ENCODE measurements around the gene GNAZ.

Gene GNAZ

DNA sequence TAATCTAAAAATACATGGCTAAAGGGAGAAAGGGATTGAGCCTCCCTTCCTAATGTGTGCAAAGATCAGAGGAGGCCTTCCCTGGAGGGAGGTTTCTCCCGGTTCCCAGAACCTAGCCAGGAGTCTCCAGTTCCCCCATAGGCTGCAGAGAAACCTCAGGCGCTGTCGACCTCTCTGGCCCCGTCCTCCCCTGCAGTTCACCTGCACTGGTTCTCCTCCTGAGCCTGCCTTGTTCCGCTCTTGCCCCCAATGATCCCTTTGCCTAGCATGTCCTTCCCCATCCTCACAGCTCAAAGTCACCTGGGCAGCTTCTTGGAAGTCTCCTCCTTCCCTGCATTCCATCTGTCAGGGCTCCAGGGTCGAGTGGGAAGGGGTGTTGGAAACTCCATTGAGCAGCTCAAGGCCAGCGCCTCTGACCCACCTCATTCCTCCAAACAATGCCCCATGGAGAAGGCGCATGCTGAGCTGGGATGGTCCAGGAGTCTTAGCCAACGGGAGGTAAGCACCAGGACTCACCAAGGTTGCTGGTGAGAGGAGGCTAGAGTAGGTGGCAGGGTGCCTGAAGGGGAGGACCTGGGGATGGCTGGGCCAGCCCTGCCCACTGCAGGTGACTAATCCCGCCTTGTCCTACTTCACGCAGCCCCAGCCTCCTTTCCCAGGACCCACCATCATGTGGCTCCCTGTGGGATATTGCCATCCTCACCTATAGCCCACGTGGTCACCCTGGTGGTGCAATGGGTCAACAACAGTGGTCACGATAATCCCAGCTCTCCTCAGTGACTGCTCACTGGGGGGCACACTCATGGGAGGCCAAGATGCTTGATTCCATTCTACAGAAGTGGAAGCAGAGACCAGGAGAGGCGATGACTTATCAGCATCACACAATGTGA lies 56.1 kb downstream of the GNAZ start:
- H3K9me3 ChIP-seq (ENCODE audit: control insufficient read depth, insufficient read depth, low read length), result no peaks in the 10 kb centered on the region
- H3K4me2 ChIP-seq (ENCODE audit: low read length), result no peak overlapping the region
- H3K9me2 ChIP-seq (replicated peaks; ENCODE audit: control insufficient read depth, low read length), result no peaks in the 10 kb centered on the region
- no peaks in the 10 kb centered on the region for H3K27me3 ChIP-seq (ENCODE audit: control insufficient read depth, low read length)
- TF ChIP-seq, protein P1, sequence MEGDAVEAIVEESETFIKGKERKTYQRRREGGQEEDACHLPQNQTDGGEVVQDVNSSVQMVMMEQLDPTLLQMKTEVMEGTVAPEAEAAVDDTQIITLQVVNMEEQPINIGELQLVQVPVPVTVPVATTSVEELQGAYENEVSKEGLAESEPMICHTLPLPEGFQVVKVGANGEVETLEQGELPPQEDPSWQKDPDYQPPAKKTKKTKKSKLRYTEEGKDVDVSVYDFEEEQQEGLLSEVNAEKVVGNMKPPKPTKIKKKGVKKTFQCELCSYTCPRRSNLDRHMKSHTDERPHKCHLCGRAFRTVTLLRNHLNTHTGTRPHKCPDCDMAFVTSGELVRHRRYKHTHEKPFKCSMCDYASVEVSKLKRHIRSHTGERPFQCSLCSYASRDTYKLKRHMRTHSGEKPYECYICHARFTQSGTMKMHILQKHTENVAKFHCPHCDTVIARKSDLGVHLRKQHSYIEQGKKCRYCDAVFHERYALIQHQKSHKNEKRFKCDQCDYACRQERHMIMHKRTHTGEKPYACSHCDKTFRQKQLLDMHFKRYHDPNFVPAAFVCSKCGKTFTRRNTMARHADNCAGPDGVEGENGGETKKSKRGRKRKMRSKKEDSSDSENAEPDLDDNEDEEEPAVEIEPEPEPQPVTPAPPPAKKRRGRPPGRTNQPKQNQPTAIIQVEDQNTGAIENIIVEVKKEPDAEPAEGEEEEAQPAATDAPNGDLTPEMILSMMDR (IDR thresholded peaks at IDR 0.05; ENCODE audit: low read depth, low read length, poor library complexity, severe bottlenecking), result no peak
- TF ChIP-seq EZH2phosphoT487 (IDR thresholded peaks at IDR 0.05; ENCODE audit: borderline replicate concordance, low read length), result no peak
- 0 out of 2 replicates have a peak, but pooled peaks cover 2% of the 10 kb centered on the region for H3F3A ChIP-seq (ENCODE audit: control insufficient read depth, insufficient read depth)
- no peaks in the 10 kb centered on the region for H3K36me3 ChIP-seq (ENCODE audit: control insufficient read depth, low read length)
- no peaks in the 10 kb centered on the region for H3K4me1 ChIP-seq (ENCODE audit: control insufficient read depth, low read length)
- no peak overlapping the region for H3K4me3 ChIP-seq (ENCODE audit: low read length)
- H3K27ac ChIP-seq (ENCODE audit: low read depth, low read length), result no peak overlapping the region
- H3K79me2 ChIP-seq (ENCODE audit: control insufficient read depth, low read length), result no peaks in the 10 kb centered on the region
- no peaks in the 10 kb centered on the region for H4K20me1 ChIP-seq (ENCODE audit: control insufficient read depth, insufficient read depth, low read depth, low read length)

DNA sequence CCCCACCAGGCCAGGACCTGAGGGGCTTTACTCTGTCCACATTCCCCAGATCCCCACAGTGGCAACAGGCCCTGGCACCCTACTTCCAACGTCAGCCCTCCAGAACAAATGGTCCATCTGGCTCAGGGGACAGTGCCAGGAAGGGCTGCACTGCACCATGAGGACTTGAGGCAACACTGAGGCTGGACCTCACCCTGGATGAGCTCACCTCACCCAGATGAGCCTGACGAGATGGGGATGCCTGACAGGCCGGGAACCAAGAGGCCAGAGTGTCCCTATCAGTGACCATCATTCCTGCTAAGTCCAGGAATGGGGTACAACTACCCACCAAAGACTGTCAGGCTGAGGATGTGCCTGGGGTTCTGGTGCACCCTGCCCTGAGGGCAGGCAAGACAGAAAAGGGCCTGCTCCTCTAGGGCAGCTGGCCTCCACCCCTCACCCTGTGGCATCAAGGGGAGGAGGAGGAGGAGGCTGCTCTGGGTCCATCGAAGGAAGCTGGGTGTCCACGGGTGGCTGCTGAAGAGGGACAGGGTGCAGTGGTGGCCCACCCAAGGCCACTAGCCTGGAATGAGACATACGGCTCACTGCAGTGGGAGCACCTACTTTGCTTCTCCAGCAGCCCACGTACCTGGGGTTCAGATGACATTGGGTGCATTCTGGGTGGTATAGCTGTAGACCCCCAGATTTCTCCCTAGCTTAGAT lies 56.9 kb downstream of the GNAZ start:
- H3K27ac ChIP-seq (ENCODE audit: low read depth, low read length), result no peak overlapping the region
- TF ChIP-seq EZH2phosphoT487 (IDR thresholded peaks at IDR 0.05; ENCODE audit: borderline replicate concordance, low read length), result no peak
- TF ChIP-seq, protein P1 (IDR thresholded peaks at IDR 0.05; ENCODE audit: low read depth, low read length, poor library complexity, severe bottlenecking), result no peak
- no peaks in the 10 kb centered on the region for H3K36me3 ChIP-seq (ENCODE audit: control insufficient read depth, low read length)
- H3K79me2 ChIP-seq (ENCODE audit: control insufficient read depth, low read length), result no peaks in the 10 kb centered on the region
- H3F3A ChIP-seq (ENCODE audit: control insufficient read depth, insufficient read depth), result 0 out of 2 replicates have a peak, but pooled peaks cover 2% of the 10 kb centered on the region
- no peaks in the 10 kb centered on the region for H3K4me1 ChIP-seq (ENCODE audit: control insufficient read depth, low read length)
- H3K27me3 ChIP-seq (ENCODE audit: control insufficient read depth, low read length), result no peaks in the 10 kb centered on the region
- no peaks in the 10 kb centered on the region for H3K9me2 ChIP-seq (replicated peaks; ENCODE audit: control insufficient read depth, low read length)
- H4K20me1 ChIP-seq (ENCODE audit: control insufficient read depth, insufficient read depth, low read depth, low read length), result no peaks in the 10 kb centered on the region
- no peak overlapping the region for H3K4me3 ChIP-seq (ENCODE audit: low read length)
- no peaks in the 10 kb centered on the region for H3K9me3 ChIP-seq (ENCODE audit: control insufficient read depth, insufficient read depth, low read length)
- H3K4me2 ChIP-seq (ENCODE audit: low read length), result no peak overlapping the region

DNA sequence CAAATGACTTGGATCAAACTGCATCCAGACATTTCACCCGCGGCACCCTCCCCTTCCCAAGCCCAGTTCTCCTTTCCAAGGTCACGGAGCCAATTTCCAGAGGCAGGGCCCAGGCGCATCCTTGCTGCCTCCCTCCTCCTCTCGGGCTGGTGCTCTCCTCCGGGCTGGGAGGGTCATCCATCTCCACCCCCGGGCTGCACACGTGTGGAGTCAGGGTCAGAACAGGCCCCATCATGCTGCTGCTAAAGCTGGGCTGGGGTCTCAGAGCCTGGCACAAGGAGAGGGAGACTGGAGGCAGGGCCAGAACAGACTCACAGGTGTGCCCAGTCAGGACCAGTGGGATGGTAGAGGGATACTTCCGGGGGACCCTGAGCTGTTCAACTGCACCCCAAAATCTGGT lies 57.5 kb downstream of the GNAZ start:
- H3K4me2 ChIP-seq (ENCODE audit: low read length), result no peak overlapping the region
- no peaks in the 10 kb centered on the region for H3K9me3 ChIP-seq (ENCODE audit: control insufficient read depth, insufficient read depth, low read length)
- no peaks in the 10 kb centered on the region for H3K36me3 ChIP-seq (ENCODE audit: control insufficient read depth, low read length)
- no peaks in the 10 kb centered on the region for H3K4me1 ChIP-seq (ENCODE audit: control insufficient read depth, low read length)
- no peaks in the 10 kb centered on the region for H3K9me2 ChIP-seq (replicated peaks; ENCODE audit: control insufficient read depth, low read length)
- H4K20me1 ChIP-seq (ENCODE audit: control insufficient read depth, insufficient read depth, low read depth, low read length), result no peaks in the 10 kb centered on the region
- 0 out of 2 replicates have a peak, but pooled peaks cover 2% of the 10 kb centered on the region for H3F3A ChIP-seq (ENCODE audit: control insufficient read depth, insufficient read depth)
- H3K79me2 ChIP-seq (ENCODE audit: control insufficient read depth, low read length), result no peaks in the 10 kb centered on the region
- H3K27me3 ChIP-seq (ENCODE audit: control insufficient read depth, low read length), result no peaks in the 10 kb centered on the region
- TF ChIP-seq EZH2phosphoT487 (IDR thresholded peaks at IDR 0.05; ENCODE audit: borderline replicate concordance, low read length), result no peak
- TF ChIP-seq, protein P1 (IDR thresholded peaks at IDR 0.05; ENCODE audit: low read depth, low read length, poor library complexity, severe bottlenecking), result no peak
- H3K4me3 ChIP-seq (ENCODE audit: low read length), result no peak overlapping the region
- H3K27ac ChIP-seq (ENCODE audit: low read depth, low read length), result no peak overlapping the region
